Gastrocnemius medialis (tissue), 4 donors: Measurements from ENCODE around the gene GJB4. TPM values are rescaled to one million over a fixed set of nuclear protein-coding genes. Genes with fewer than 3 reads are reported as not detected.

Experiments
- ATAC-seq, 2 donors: fragments of 150-250 bp; one replicate each; pipeline ENCODE4 v1.9.1; 2016
- DNase-seq, 2 donors: peaks; one replicate each; pipeline ENCODE4 v3.0.0-alpha.2; 2019
- H3K27ac ChIP-seq, 4 donors: fragments of 200-600 bp; sonication (generic); 1 replicate in 1 of 4; 2 replicates in 3 of 4; pipeline ENCODE4 v1.5.1; 2016 to 2018; ENCODE audit warnings: mild to moderate bottlenecking in 2 of 4, moderate library complexity in 1 of 4
- H3K27me3 ChIP-seq, 3 donors: fragments of 200-600 bp; sonication (generic) in 2 of 3; 1 replicate in 1 of 3; 2 replicates in 2 of 3; pipeline versions ENCODE4 v1.5.1 to v1.6.0; 2016 to 2019; ENCODE audit warnings: mild to moderate bottlenecking in 1 of 3, moderate library complexity in 1 of 3
- H3K36me3 ChIP-seq, 2 donors: fragments of 200-600 bp; sonication (generic) in 1 of 2; one replicate each; pipeline ENCODE4 v1.5.1; 2017 to 2018
- H3K4me1 ChIP-seq, 2 donors: fragments of 200-600 bp; sonication (generic) in 1 of 2; one replicate each; pipeline ENCODE4 v1.5.1; 2016 to 2017; ENCODE audit warnings: mild to moderate bottlenecking in 2 of 2
- H3K4me3 ChIP-seq, 4 donors: fragments of 200-600 bp; sonication (generic) in 3 of 4; 1 replicate in 1 of 4; 2 replicates in 3 of 4; pipeline ENCODE4 v1.5.1; 2016 to 2019; ENCODE audit warnings: mild to moderate bottlenecking in 2 of 4
- H3K9me3 ChIP-seq, 3 donors: fragments of 200-600 bp; sonication (generic) in 2 of 3; 1 replicate in 1 of 3; 2 replicates in 2 of 3; pipeline ENCODE4 v1.5.1; 2016 to 2019
- CTCF ChIP-seq, 5 experiments: fragments of 450-650 bp in 3 of 5; fragments of 200-600 bp in 2 of 5; sonication (generic) in 2 of 5; IDR thresholded peaks in 4 of 5; conservative IDR thresholded peaks in 1 of 5; 1 replicate in 4 of 5; 2 replicates in 1 of 5; pipeline ENCODE4 v1.5.1; 2016 to 2019; ENCODE audit warnings: antibody characterized with exemption in 5 of 5, mild to moderate bottlenecking in 3 of 5, moderate library complexity in 3 of 5
- POLR2A ChIP-seq, 2 donors: fragments of 450-650 bp; IDR thresholded peaks; one replicate each; pipeline ENCODE4 v1.6.1; 2017; ENCODE audit warnings: antibody characterized with exemption in 2 of 2, mild to moderate bottlenecking in 2 of 2, moderate library complexity in 2 of 2
- in situ Hi-C, 4 donors: fragments of 200-750 bp; cut with MboI; loops; one replicate each; pipeline versions ENCODE4 v1.15.0 to v1.8.0; 2017; ENCODE audit warnings: low sequenced_read_pairs in 4 of 4
- intact Hi-C: fragments of 100-400 bp; cut with DNase I; formaldehyde crosslinking; loops from one replicate; pipeline ENCODE4 v1.15.1; 2023; ENCODE audit warnings: low total_unique reads
- total RNA-seq, 4 donors: library from RNA; depleted of rRNA; stranded (reverse); fragments of >200 nt; gene quantifications; one replicate each; pipeline versions ENCODE4 v1.1.0 to v1.2.3, GENCODE V29; 2016

Gene GJB4
- total RNA-seq, 4 donors from 2014 or later, result not detected

- ATAC-seq (no peak), DNase-seq (no peak)
- Histone ChIP-seq H3K9me3 (no peaks in the 10 kb centered on the region), H3K36me3 (no peaks in the 10 kb centered on the region), H3K27me3 (peaks cover 0 to 5% (median 0%) of the 10 kb centered on the region in 3 donors), H3K4me3 (no peak overlapping the region), H3K27ac (no peak overlapping the region), H3K4me1 (no peaks in the 10 kb centered on the region)
- TF ChIP-seq POLR2A (IDR thresholded peaks at IDR 0.05) (no peak), CTCF (IDR thresholded peaks at IDR 0.05 in 4 of 5, conservative IDR thresholded peaks at IDR 0.05 in 1 of 5) (no peak)
- in situ Hi-C loops (loop anchor here (10.0 to 25.0 kb wide), 2 partner anchors 1113 to 1115 kb away; no protein-coding TSS in a partner anchor), intact Hi-C loops (no loop called here)
Observed at GRCh38 chr1:34749992-34750391, 9.5 kb upstream of the GJB4 start.

GRCh38 chr1:34750610-34751009, 8.9 kb upstream of the GJB4 start:
- no peak overlapping the region for H3K4me3 ChIP-seq
- intact Hi-C loops (no loop called here), in situ Hi-C loops (no loop called here)
- TF ChIP-seq CTCF (IDR thresholded peaks at IDR 0.05 in 4 of 5, conservative IDR thresholded peaks at IDR 0.05 in 1 of 5) (no peak), POLR2A (IDR thresholded peaks at IDR 0.05) (no peak)
- no peaks in the 10 kb centered on the region for H3K36me3 ChIP-seq
- ATAC-seq (no peak), DNase-seq (no peak)
- no peak overlapping the region for H3K27ac ChIP-seq
- no peaks in the 10 kb centered on the region for H3K9me3 ChIP-seq
- peaks cover 0 to 5% (median 0%) of the 10 kb centered on the region in 3 donors for H3K27me3 ChIP-seq
- H3K4me1 ChIP-seq, result no peaks in the 10 kb centered on the region

GRCh38 chr1:34753163-34753562, 6.4 kb upstream of the GJB4 start:
- no peak for TF ChIP-seq POLR2A (IDR thresholded peaks at IDR 0.05)
- no peak for TF ChIP-seq CTCF (IDR thresholded peaks at IDR 0.05 in 4 of 5, conservative IDR thresholded peaks at IDR 0.05 in 1 of 5)
- in situ Hi-C loops, result no loop called here
- Histone ChIP-seq H3K4me3 (no peak overlapping the region), H3K9me3 (no peaks in the 10 kb centered on the region), H3K27me3 (no peaks in the 10 kb centered on the region), H3K36me3 (no peaks in the 10 kb centered on the region), H3K27ac (no peak overlapping the region), H3K4me1 (no peaks in the 10 kb centered on the region)
- no peak for DNase-seq
- intact Hi-C loops, result no loop called here
- ATAC-seq, result no peak

- no peaks in the 10 kb centered on the region for H3K27me3 ChIP-seq
- no peak within 1 kb of the TSS for H3K27ac ChIP-seq
- H3K9me3 ChIP-seq, result no peaks in the 10 kb centered on the region
- in situ Hi-C loops, result no loop called here
- ATAC-seq (no peak), DNase-seq (no peak)
- H3K36me3 ChIP-seq, result no peaks in the 10 kb centered on the region
- intact Hi-C loops, result no loop called here
- H3K4me1 ChIP-seq, result no peaks in the 10 kb centered on the region
- no peak within 1 kb of the TSS for H3K4me3 ChIP-seq
- no peak for TF ChIP-seq CTCF (IDR thresholded peaks at IDR 0.05 in 4 of 5, conservative IDR thresholded peaks at IDR 0.05 in 1 of 5)
- no peak for TF ChIP-seq POLR2A (IDR thresholded peaks at IDR 0.05)
Observed at GRCh38 chr1:34754964-34755637, 4.4 kb upstream of the GJB4 start, which contains the start of gene GJB5. Gene GJB5, plus strand, starts transcription at chr1:34755047. Its CDS starts 2,284 bp downstream, at chr1:34757331.
